Right ventricle myocardium superior (tissue), 1 donor: Measurements from ENCODE around the gene ACIN1. TPM values are rescaled to one million over a fixed set of nuclear protein-coding genes. Genes with fewer than 3 reads are reported as not detected.
A peak's percentile ranks its signal among the peaks of the same experiment; 100 is the strongest.

ENCODE experiments used
- ATAC-seq: fragments of 200-7000 bp; cut with Tn5 transposase; one replicate; pipeline ENCODE4 v1.9.1; 2020; ENCODE audit warnings: mild to moderate bottlenecking; ENCODE audit not compliant: poor library complexity
- DNase-seq: peaks from one replicate; pipeline ENCODE4 v3.0.0-alpha.2; 2020
- intact Hi-C: fragments of 100-400 bp; cut with DNase I; formaldehyde crosslinking; loops from one replicate; pipeline ENCODE4 v1.11.2; 2022
- long read RNA-seq: library from polyadenylated mRNA; unstranded; transcript quantifications from one replicate; pipeline ENCODE4 v2.0.0, GENCODE V29; 2021
- total RNA-seq: library from RNA; stranded (reverse); fragmentation: NEBNext Ultra II Directional; extraction: Animal tissue kit (Norgen Biotek cat#: 25700); gene quantifications from one replicate; pipeline ENCODE4 v1.2.1, GENCODE V29; 2021
- donor health status: DM: no; HTN: yes; CAD: no; lungs with severe emphysema.

ACIN1 gene, protein sequence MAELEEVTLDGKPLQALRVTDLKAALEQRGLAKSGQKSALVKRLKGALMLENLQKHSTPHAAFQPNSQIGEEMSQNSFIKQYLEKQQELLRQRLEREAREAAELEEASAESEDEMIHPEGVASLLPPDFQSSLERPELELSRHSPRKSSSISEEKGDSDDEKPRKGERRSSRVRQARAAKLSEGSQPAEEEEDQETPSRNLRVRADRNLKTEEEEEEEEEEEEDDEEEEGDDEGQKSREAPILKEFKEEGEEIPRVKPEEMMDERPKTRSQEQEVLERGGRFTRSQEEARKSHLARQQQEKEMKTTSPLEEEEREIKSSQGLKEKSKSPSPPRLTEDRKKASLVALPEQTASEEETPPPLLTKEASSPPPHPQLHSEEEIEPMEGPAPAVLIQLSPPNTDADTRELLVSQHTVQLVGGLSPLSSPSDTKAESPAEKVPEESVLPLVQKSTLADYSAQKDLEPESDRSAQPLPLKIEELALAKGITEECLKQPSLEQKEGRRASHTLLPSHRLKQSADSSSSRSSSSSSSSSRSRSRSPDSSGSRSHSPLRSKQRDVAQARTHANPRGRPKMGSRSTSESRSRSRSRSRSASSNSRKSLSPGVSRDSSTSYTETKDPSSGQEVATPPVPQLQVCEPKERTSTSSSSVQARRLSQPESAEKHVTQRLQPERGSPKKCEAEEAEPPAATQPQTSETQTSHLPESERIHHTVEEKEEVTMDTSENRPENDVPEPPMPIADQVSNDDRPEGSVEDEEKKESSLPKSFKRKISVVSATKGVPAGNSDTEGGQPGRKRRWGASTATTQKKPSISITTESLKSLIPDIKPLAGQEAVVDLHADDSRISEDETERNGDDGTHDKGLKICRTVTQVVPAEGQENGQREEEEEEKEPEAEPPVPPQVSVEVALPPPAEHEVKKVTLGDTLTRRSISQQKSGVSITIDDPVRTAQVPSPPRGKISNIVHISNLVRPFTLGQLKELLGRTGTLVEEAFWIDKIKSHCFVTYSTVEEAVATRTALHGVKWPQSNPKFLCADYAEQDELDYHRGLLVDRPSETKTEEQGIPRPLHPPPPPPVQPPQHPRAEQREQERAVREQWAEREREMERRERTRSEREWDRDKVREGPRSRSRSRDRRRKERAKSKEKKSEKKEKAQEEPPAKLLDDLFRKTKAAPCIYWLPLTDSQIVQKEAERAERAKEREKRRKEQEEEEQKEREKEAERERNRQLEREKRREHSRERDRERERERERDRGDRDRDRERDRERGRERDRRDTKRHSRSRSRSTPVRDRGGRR
- 65.8 TPM for total RNA-seq
- long read RNA-seq, full-length matches to known transcripts: 18 of 45 reads
- long read RNA-seq, partial matches to known transcripts: 15 of 45 reads
- long read RNA-seq, other reads (novel, unspliced or antisense): 12 of 45 reads

DNA sequence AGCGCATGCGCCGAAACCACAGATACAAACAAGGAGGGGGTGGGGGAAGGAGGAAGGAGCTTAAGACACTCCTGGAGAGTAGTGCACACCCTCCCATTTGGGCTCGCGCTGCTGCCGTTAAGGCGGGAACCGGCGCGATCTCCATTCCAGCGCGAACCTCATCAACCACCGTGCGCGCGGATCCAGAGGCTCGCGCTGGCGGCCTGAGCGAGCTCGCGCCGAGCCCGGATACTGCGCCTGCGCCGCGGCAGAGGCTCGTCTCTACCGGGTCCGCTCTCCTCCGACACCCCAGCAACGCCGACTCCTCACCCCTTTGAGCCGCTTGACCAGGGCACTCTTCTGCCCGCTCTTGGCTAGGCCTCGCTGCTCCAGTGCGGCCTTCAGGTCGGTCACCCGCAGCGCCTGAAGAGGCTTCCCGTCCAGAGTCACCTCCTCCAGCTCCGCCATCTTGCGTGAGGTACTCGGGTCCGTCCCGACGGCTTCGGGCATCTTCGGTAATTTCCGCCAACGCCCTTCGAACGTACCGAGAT, at the start of gene ACIN1:
Gene ACIN1 (minus strand): TSS at position 471 of the 530 bp plus-strand sequence. CDS start 24 bp downstream, at position 447.
- DNase-seq: peak; percentile 100
- intact Hi-C loops: no loop called here
- ATAC-seq: peak; percentile 73

DNA sequence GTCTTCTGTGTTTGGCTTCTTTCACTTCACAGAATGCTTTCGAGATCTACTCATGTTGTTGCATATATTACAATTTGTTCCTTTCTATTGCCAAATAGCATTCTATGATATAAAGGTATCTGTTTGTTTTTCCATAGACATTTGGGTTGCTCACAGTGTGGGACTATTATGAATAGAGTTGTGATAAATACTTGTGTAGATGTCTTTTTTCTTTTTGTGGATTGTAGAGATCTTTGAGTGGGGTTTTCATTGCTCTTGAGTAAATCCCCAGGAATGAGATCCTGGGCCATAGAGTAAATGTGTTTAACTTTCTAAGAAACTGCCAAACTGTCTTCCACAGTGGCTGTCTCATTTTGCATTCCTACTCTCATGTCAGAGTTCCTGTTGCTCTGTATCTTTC, 49.0 kb upstream of the ACIN1 start:
- DNase-seq: no peak
- intact Hi-C loops: no loop called here
- ATAC-seq: no peak

DNA sequence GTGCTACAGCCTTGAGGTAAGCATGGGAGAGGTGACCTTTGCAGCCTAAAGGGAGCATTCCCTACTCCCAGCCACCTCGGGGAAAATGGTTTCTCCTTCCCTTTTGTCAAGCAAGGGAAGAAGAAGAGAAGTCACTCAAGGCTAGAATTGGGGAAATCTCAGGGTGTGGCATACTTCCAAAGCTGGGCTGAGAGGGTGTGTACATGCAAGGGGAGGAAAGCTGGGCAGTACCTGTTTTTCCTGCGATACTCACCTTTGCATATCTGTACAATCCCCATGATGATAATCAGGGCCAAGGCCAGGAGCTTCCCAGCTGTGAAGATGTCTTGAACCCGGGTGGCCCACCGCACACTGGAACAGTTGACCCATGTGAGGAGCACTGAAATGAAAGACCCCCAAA, 47.9 kb upstream of the ACIN1 start:
- ATAC-seq: no peak
- intact Hi-C loops: no loop called here
- DNase-seq: no peak

DNA sequence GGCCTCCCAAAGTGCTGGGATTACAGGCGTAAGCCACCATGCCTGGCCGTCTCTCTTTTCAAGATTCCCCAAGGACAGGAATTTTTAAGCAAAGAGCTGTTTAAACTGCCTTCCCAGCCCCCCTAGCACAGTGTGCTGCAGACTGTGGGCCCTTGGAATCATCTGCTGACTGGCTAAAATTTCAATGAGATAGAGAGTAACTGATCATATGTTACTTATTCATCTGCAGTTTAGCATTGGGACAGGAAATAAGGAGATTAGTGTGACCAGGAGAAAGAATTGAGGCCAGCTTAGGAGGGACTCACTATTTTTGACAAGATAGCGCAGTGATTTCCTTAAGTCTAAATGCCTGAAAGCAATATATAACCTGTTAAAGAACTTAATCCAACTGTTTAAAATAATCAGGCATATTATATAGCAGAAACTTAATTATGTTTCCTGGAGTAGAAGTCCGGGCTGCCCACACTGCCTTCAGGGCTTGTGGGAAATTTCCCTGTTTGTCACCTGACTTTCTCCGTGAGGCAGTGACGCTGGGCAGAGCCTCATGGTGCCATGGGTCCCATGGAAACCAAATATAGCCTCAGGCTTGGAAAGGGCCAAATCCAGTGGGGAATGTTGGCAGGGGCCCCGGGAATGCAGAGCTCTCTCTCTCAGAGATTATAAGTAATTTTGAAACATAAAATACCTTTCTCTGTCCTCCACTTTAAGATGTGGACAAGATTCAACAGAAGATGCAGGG, 46.9 kb upstream of the ACIN1 start:
- peak; percentile 87 for DNase-seq
- ATAC-seq: peak; percentile 90
- intact Hi-C loops: no loop called here

DNA sequence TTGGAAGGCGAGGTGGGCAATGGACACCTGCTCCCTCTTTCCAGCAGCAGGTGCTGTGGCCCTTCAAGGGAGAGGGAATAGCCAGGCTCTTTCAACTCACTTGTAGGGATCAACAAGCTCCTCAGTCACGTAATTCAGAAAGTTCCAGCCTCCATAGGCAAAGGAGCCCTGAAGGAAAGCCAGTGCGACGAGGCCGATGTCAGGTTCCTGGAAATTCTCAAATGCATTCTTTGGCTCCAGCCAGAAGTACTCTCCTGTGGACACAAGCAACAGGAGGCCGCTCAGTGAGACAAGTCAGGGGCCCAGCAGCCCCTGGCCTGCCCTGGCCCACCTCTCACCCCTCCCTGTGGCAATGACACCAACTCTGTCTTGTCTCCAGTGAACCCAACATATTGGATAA, 45.4 kb upstream of the ACIN1 start:
- intact Hi-C loops: no loop called here
- DNase-seq: no peak

DNA sequence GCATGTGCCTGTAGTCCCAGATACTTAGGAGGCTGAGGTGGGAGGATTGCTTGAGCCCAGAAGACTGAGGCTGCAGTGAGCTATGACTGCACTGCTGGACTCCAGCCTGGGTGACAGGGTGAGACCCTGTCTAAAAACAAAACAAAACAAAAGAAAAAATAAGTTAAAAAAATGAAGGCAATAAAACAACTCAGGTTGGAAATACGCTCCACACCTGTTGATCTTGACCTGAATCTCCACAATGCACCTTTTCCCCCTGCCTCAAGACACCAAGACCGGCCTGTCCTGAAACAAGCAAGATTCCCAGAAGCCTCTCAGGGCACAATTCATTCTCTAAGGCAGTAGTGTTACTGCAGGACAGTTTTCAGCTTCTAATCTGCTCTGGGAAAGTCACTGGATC, 44.9 kb upstream of the ACIN1 start:
- intact Hi-C loops: no loop called here
- DNase-seq (no peak), ATAC-seq (no peak)

More for the DNA sequence above, 45.4 kb upstream of the ACIN1 start:
- ATAC-seq: no peak

DNA sequence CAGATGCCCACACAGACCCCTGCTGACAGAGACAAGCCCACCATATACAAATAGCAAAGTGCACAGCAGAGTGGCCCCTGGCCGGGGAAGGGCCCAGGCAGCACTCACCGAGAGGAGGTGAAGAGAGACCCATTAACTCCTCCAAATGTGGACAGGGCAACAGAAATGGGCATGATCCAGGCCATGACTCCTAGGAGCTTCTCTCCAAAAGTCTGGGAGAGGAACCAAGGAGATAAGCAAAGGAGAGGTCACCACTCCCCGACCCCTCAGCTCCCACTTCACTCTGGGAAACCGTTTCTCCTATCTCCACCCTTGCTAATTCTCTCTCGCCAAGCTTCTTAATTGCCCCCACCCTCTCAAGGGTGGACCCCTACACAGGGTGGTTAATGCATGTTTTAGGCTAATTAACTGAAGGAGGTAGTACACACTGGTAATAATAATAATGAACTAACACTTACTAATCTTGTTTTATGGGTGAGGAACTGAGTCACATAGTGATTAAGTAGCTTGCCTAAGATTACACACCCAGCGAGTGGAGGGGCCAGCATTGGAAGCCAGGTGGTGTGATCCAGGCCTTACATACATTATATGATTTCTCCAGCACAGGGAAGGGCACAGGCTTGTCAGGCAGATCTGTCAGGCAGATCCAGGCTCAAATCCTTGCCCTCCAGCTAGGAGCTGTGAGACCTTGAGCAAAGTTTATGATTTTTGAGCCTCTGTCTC, 43.0 kb upstream of the ACIN1 start:
- ATAC-seq (no peak), DNase-seq (no peak)
- intact Hi-C loops: no loop called here

DNA sequence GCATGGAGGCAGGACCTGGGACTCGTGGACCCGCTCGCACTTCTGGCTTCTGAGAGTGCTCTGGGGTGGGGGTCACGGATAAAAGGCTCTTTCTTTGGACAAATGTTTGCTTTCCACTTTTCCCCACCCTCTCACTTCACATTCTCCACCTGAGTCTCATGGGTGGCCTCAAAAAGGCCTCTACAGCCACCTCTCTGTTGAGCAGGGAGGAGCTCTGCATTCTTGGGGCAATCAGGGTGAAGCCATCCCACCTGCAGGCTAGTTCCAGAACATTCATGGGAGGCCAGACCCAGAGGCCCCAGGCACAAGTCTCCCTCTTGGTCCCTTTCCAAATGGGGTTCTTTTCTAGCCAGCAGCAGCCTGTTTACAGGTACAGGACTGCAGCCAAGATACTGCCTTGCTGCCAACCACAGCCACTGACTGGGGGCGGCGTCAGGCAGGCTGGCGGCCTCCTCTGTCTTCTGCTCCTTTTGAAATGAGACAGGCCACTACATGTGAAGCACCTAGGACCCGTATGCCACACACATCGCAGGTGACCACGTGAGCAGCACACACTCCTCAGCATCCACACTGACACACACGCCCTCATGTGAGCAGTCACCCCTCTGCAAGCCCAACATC, 42.4 kb upstream of the ACIN1 start:
- no peak for DNase-seq
- ATAC-seq: peak; percentile 49
- intact Hi-C loops: no loop called here

DNA sequence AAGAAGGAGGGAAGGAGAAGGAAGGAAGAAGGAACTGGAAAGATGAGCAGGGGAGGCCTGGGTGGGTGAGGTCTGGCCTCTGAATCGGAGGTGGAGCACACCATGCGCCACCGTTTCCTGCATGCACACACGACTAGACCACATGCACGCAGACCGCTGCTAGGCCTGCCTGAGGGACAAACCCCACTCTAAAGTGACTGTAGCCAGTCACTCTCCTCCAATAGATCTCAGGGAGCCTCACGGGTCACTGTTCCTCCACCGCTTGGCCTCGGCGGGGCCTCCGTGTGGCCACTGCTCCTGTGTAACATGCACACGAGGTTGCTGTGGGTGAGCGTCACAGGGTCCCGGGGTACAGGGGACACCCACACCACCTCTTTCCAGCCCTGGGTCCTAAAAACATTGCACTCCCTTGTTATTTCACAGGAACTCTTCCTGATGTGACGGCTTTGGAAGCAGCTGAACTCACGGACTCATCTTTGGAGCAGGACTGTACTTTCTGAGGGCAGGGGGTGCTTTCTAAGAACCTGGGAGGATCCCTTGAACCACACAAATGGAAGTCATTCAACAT, 41.7 kb upstream of the ACIN1 start:
- ATAC-seq (no peak), DNase-seq (no peak)
- intact Hi-C loops: no loop called here

DNA sequence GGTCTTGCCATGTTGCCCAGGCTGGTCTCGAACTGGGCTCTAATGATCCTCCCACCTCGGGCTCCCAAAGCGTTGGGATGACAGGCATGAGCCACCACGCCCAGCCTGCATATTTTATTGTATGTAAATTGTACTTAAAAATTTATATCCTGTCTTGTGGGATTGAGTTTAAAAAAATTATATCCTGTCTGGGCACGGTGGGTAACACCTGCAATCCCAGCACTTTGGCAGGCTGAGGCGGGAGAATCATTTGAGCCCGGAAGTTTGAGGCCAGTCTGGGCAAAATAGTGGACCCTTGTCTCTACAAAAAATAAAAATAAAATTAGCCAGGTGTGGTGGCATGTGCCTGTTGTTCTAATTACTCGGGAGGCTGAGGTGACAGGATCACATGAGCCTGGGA, 38.0 kb upstream of the ACIN1 start:
- ATAC-seq (no peak), DNase-seq (no peak)
- intact Hi-C loops: no loop called here

DNA sequence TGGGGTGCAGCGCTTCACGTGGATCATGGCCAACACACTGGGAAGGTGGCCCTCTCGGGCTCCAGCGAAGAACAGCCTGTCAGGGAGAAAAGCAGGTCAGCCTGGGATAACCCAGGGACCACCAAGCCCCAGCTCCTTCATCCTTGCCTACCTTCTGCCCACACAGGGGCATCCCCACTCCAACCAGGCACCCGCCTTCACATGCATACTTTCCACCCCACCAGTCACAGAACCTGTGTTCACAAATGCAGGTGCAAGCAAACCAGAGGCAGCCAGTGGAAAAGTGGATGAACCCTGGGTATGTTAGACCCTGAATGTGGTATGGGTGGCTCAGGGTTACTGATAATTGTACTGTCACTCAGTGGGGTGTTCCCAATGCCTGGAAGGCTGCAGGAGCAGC, 36.5 kb upstream of the ACIN1 start:
- intact Hi-C loops: no loop called here

DNA sequence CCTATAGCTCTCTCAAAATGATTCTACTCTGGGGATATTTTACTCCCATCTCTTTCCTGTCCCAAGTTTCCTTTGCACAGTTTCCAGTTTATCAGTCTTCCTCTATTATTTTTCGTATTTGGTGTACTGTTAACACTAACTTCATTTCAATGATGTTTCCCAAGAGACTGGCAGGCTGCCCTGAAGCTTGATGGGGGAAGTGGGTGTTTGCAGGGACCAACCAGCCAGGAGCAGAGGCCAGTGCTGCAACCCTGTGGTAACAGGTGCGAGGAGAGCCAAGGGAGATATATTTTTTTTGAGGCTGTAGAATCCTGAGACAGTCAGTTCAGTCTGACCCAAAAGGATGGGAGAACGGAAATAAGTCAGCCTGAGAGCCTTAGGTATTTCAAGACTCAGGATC, 35.9 kb upstream of the ACIN1 start:
- peak; percentile 26 for ATAC-seq

More for the DNA sequence above, 36.5 kb upstream of the ACIN1 start:
- no peak for ATAC-seq
- no peak for DNase-seq

DNA sequence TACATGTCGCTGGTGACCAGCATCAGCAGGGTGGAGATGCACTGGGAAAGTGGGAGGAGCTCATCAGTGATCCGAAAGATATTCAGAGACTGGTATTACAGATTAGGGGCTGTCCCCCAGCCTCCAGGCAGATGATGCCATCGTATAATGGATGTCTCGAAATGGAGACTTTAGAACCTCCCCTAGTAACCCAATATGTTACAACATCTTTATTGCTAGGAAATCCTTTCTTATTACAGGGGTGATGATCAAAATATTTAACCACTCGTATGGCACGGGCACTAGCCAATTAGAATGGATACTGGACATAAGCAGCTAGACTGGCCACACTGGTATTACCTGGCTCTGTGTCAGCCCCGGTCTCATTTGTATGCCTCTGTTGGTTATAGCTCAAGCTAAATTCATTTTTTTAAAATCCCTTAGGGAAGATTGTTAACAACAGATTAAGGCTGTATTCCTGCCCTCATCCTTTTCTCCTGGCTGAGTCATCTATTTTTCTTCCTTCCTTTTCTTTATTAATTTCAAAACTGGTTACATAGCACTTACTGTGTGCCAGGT, 34.9 kb upstream of the ACIN1 start:
- intact Hi-C loops: no loop called here
- no peak for ATAC-seq
- DNase-seq: no peak

More for the DNA sequence above, 35.9 kb upstream of the ACIN1 start:
- DNase-seq: peak; percentile 55
- intact Hi-C loops: no loop called here

DNA sequence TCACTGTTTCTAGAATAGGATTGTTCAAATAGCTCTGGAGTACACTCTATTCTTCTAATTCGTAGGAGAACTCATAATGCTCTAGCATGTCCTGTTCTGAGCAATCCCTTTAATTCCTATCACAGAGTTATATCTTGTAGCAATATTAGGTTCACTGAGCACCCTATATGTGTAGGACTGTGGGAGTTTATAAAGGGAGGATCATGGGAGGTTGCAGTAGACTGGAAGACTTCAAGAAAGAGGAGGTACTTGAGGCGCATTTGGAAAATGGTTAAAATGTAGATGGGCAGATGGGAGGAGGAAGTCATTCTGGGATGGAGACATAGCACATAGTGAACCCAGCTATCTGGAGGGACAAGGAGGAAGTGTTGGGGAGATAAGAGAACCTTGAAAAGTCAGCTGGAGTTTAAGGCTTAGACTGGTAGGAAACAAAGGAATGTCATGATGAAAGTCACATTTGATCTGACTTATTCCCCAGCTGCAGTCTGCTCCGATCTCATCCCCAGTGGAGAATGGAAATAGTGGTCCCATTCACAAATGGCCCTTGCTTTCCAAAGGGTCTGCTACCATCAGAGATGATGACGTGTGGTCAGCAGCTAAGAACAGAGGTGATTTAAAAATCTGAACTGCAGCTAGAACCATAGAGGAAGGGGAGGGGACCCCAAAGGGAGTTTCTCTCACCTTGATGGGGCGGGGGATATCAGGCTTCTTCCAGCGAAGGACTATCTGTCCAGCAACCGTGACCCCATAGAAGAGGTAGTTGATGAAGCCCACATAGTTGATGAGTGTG, 34.2 kb upstream of the ACIN1 start:
- intact Hi-C loops: no loop called here
- DNase-seq: no peak
- ATAC-seq: no peak

DNA sequence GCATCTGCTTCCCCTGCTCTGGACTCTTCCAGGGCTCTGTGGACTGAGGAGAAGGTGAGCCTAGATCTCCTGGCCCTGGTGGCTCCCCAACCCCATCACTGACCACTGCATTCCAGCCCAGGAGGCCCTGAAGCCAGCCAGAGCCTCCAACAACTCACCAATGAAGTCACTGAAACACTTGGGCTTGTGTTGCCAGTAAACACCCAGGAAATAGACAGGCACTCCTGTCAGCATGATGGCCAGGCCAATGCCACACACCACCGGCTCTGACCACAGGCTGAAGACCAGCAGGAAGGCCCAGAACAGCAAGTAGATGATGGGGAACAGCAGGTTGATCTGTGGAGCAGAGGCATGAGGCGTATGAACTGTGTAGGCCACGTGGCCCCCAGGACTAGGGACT, 32.9 kb upstream of the ACIN1 start:
- DNase-seq (no peak), ATAC-seq (no peak)
- intact Hi-C loops: no loop called here
